Measurements from ENCODE around the gene NEDD1. TPM values are rescaled to one million over a fixed set of nuclear protein-coding genes. Genes with fewer than 3 reads are reported as not detected.

The NEDD1 gene
- total RNA-seq, 1 experiment from 2014 or later = 35.4 TPM

GRCh38 chr12:96881608-96882007 is 25.4 kb upstream of the NEDD1 start:
- H3K36me3 ChIP-seq (ENCODE audit: control insufficient read depth in 1 of 2, insufficient read depth in 2 of 2, low read length in 2 of 2) = no peaks in the 10 kb centered on the region
- H3K4me1 ChIP-seq (ENCODE audit: control insufficient read depth in 1 of 2, insufficient read depth in 2 of 2, low read length in 2 of 2) = no peaks in the 10 kb centered on the region
- no peak overlapping the region for H3K9ac ChIP-seq (ENCODE audit: low read length)
- no TSS peak for BruUV-seq (replicated peaks)
- ChIA-PET POLR2A (no interaction called here), CTCF (no interaction called here), RAD21 (ENCODE audit: low non-redundant PET in 1 of 2, low total read pairs in 2 of 2, uncharacterized antibody in 2 of 2, unreplicated experiment in 2 of 2) (no interaction called here)
- intact Hi-C loops (cut with micrococcal nuclease) = no loop called here
- H4K20me1 ChIP-seq (ENCODE audit: insufficient read depth) = no peaks in the 10 kb centered on the region
- no peak overlapping the region for H2AFZ ChIP-seq (ENCODE audit: low read depth, low read length, poor library complexity, severe bottlenecking)
- H3K27me3 ChIP-seq (ENCODE audit: insufficient read depth, low read length) = peaks cover 24% of the 10 kb centered on the region
- no peaks in the 10 kb centered on the region for H3K79me2 ChIP-seq (ENCODE audit: insufficient read depth, low read length)
- TF ChIP-seq JUND (IDR thresholded peaks at IDR 0.05) (no peak), TCF7L2 (IDR thresholded peaks at IDR 0.05; ENCODE audit: borderline replicate concordance, extremely low read depth, insufficient read depth, insufficient read length) (no peak), EZH2 (IDR thresholded peaks at IDR 0.05) (no peak), REST (IDR thresholded peaks at IDR 0.05; ENCODE audit: low read depth) (no peak), EZH2phosphoT487 (IDR thresholded peaks at IDR 0.05; ENCODE audit: borderline replicate concordance) (no peak), POLR2A (IDR thresholded peaks at IDR 0.05; ENCODE audit: borderline replicate concordance, extremely low read depth, insufficient read depth, insufficient read length) (no peak), EGR1 (IDR thresholded peaks at IDR 0.05; ENCODE audit: low read depth) (no peak), ZBTB33 (IDR thresholded peaks at IDR 0.05; ENCODE audit: extremely low read depth, insufficient replicate concordance, low read length) (no peak), SP1 (IDR thresholded peaks at IDR 0.05; ENCODE audit: low read depth) (no peak), ATF3 (IDR thresholded peaks at IDR 0.05) (no peak), POLR2AphosphoS5 (IDR thresholded peaks at IDR 0.05; ENCODE audit: low read depth, low read length) (no peak), FOSL1 (IDR thresholded peaks at IDR 0.05; ENCODE audit: low read depth) (no peak), SIN3A (IDR thresholded peaks at IDR 0.05; ENCODE audit: low read depth) (no peak), MAX (IDR thresholded peaks at IDR 0.05) (no peak), YY1 (IDR thresholded peaks at IDR 0.05; ENCODE audit: extremely low read depth, insufficient replicate concordance, low read depth, low read length) (no peak)
- H3K4me2 ChIP-seq (ENCODE audit: low read length) = no peak overlapping the region
- no peaks in the 10 kb centered on the region for H3K9me2 ChIP-seq (ENCODE audit: insufficient read depth)
- no peak for DNase-seq (ENCODE audit: low read depth, low spot score)
- H3K4me3 ChIP-seq (replicated peaks in 1 of 2; ENCODE audit: low read depth in 1 of 2, low read length in 2 of 2) = no peak overlapping the region
- H3K27ac ChIP-seq (ENCODE audit: low read depth, low read length) = no peak overlapping the region
- ATAC-seq = no peak
- H3K9me3 ChIP-seq (ENCODE audit: control insufficient read depth in 1 of 2, insufficient read depth in 1 of 2, low read depth in 1 of 2, low read length in 2 of 2) = no peaks in the 10 kb centered on the region

Data from HCT116 (cell line).